ENCODE results near the gene TUT1. TPM values are rescaled to one million over a fixed set of nuclear protein-coding genes. Genes with fewer than 3 reads are reported as not detected.

Gene TUT1
- total RNA-seq, 2 donors from 2014 or later: 11.1 to 26.2 TPM

DNA sequence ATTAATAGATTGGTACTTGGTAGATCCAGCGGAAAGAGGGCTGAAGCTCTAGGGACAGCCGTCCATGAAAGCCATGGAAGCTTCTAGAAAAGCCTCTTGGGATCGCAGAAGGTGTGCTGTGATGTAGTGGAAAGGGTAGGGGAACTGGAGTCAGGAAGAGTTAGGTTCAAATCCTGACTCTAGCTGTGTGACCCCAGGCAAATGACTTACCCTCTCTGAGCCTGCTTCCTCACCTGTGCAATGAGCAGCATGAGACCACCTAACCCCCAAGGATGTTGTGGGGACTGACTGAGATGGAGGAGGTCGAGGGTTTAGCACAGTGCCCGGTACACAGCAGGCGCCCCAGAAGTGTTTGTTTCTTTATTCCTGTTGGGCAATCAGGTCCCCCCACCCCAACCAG lies 19.1 kb upstream of the TUT1 start:
- DNase-seq: no peak
- Histone ChIP-seq H3K9ac (ENCODE audit: low read depth in 2 of 2, low read length in 2 of 2) (peak overlapping the region in 1 of 2 donors; percentile 9), H3K36me3 (no peaks in the 10 kb centered on the region), H3K4me1 (peaks cover 6% of the 10 kb centered on the region), H3K27ac (no peak overlapping the region), H3K4me3 (no peak overlapping the region), H3K9me3 (no peaks in the 10 kb centered on the region), H3K27me3 (no peaks in the 10 kb centered on the region)
- TF ChIP-seq, protein P1, sequence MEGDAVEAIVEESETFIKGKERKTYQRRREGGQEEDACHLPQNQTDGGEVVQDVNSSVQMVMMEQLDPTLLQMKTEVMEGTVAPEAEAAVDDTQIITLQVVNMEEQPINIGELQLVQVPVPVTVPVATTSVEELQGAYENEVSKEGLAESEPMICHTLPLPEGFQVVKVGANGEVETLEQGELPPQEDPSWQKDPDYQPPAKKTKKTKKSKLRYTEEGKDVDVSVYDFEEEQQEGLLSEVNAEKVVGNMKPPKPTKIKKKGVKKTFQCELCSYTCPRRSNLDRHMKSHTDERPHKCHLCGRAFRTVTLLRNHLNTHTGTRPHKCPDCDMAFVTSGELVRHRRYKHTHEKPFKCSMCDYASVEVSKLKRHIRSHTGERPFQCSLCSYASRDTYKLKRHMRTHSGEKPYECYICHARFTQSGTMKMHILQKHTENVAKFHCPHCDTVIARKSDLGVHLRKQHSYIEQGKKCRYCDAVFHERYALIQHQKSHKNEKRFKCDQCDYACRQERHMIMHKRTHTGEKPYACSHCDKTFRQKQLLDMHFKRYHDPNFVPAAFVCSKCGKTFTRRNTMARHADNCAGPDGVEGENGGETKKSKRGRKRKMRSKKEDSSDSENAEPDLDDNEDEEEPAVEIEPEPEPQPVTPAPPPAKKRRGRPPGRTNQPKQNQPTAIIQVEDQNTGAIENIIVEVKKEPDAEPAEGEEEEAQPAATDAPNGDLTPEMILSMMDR (IDR thresholded peaks at IDR 0.05): no peak
- intact Hi-C loops (cut with DNase I): no loop called here

GRCh38 chr11:62608776-62609175 lies 17.5 kb upstream of the TUT1 start:
- intact Hi-C loops (cut with DNase I): no loop called here
- H3K9ac ChIP-seq (ENCODE audit: low read depth in 2 of 2, low read length in 2 of 2): no peak overlapping the region
- no peak overlapping the region for H3K27ac ChIP-seq
- TF ChIP-seq, protein P1 (IDR thresholded peaks at IDR 0.05): no peak
- no peaks in the 10 kb centered on the region for H3K36me3 ChIP-seq
- H3K4me1 ChIP-seq: peaks cover 6% of the 10 kb centered on the region
- H3K27me3 ChIP-seq: no peaks in the 10 kb centered on the region
- H3K4me3 ChIP-seq: no peak overlapping the region
- no peaks in the 10 kb centered on the region for H3K9me3 ChIP-seq
- no peak for DNase-seq

DNA sequence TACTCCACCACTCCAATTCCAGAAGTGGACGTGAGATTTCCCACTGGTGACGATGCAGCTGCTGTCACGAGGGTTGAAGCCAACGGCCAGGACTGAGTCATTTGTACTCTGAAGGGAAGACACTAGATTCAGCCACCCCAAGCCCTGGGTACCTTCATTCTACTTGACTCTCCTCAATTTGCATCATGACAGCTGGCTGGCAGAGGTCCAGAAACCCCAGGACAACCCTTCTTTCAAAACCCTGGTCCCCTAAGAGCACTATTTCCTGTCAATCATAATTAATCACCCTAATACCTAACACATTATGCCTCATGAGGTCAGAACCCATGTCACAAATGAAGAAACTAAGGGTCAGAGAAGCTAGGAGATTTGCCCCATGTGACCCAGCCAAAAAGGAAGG lies 16.4 kb upstream of the TUT1 start:
- H3K9me3 ChIP-seq: no peaks in the 10 kb centered on the region
- no peaks in the 10 kb centered on the region for H3K27me3 ChIP-seq
- TF ChIP-seq, protein P1 (IDR thresholded peaks at IDR 0.05): no peak
- no peaks in the 10 kb centered on the region for H3K36me3 ChIP-seq
- peaks cover 6% of the 10 kb centered on the region for H3K4me1 ChIP-seq
- no peak overlapping the region for H3K9ac ChIP-seq (ENCODE audit: low read depth in 2 of 2, low read length in 2 of 2)
- intact Hi-C loops (cut with DNase I): no loop called here
- no peak overlapping the region for H3K4me3 ChIP-seq
- DNase-seq: no peak
- H3K27ac ChIP-seq: no peak overlapping the region

GRCh38 chr11:62605902-62606301 lies 14.6 kb upstream of the TUT1 start:
- peaks cover under 1% of the 10 kb centered on the region for H3K4me1 ChIP-seq

DNA sequence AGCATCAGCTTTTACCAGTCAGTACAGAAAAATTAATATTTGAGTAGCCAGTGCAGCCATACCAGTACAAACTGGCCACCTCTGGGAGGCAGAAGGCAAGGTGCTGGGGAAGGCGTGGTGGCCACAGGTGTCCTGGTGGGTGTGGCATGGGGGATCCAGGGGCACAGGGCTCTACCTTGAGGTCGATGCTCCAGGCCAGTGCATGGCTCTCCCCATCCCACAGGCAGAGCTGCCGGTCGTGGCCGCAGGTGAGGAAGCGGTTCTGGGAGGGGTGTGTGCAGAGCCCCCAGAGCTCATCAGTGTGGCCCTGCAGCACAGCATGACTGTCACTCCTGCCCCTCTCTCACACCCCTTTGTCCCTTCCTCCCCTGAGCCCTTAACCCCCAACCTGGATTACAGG lies 14.1 kb upstream of the TUT1 start:
- H3K9ac ChIP-seq (ENCODE audit: low read depth in 2 of 2, low read length in 2 of 2): no peak overlapping the region
- H3K27me3 ChIP-seq: no peaks in the 10 kb centered on the region
- intact Hi-C loops (cut with DNase I): no loop called here
- DNase-seq: no peak
- no peaks in the 10 kb centered on the region for H3K36me3 ChIP-seq
- TF ChIP-seq, protein P1 (IDR thresholded peaks at IDR 0.05): no peak
- H3K27ac ChIP-seq: no peak overlapping the region
- H3K4me1 ChIP-seq: no peaks in the 10 kb centered on the region
- no peaks in the 10 kb centered on the region for H3K9me3 ChIP-seq
- no peak overlapping the region for H3K4me3 ChIP-seq

More at GRCh38 chr11:62605902-62606301, 14.6 kb upstream of the TUT1 start:
- DNase-seq: no peak
- H3K27ac ChIP-seq: no peak overlapping the region
- intact Hi-C loops (cut with DNase I): no loop called here
- TF ChIP-seq, protein P1 (IDR thresholded peaks at IDR 0.05): no peak
- no peaks in the 10 kb centered on the region for H3K36me3 ChIP-seq
- no peak overlapping the region for H3K4me3 ChIP-seq
- H3K9ac ChIP-seq (ENCODE audit: low read depth in 2 of 2, low read length in 2 of 2): no peak overlapping the region
- no peaks in the 10 kb centered on the region for H3K27me3 ChIP-seq
- H3K9me3 ChIP-seq: no peaks in the 10 kb centered on the region
